ENCODE results near the gene KDM5B.

The KDM5B gene

GRCh38 chr1:202788800-202789199 is 19.4 kb downstream of the KDM5B start:
- H3K4me3 ChIP-seq (ENCODE audit: low read length) = no peak overlapping the region
- TF ChIP-seq CTCF (conservative IDR thresholded peaks at IDR 0.05; ENCODE audit: low read depth, low read length) = no peak
- no peak for DNase-seq (ENCODE audit: low read depth)

GRCh38 chr1:202786804-202787203 is 21.4 kb downstream of the KDM5B start:
- no peak overlapping the region for H3K4me3 ChIP-seq (ENCODE audit: low read length)
- no peak for TF ChIP-seq CTCF (conservative IDR thresholded peaks at IDR 0.05; ENCODE audit: low read depth, low read length)
- no peak for DNase-seq (ENCODE audit: low read depth)

GRCh38 chr1:202781180-202781579 is 27.0 kb downstream of the KDM5B start:
- H3K4me3 ChIP-seq (ENCODE audit: low read length) = no peak overlapping the region
- no peak for DNase-seq (ENCODE audit: low read depth)
- TF ChIP-seq CTCF (conservative IDR thresholded peaks at IDR 0.05; ENCODE audit: low read depth, low read length) = no peak

GRCh38 chr1:202770135-202770534 is 38.1 kb downstream of the KDM5B start:
- DNase-seq (ENCODE audit: low read depth) = no peak

GRCh38 chr1:202765721-202766120 is 42.5 kb downstream of the KDM5B start:
- no peak overlapping the region for H3K4me3 ChIP-seq (ENCODE audit: low read length)
- DNase-seq (ENCODE audit: low read depth) = no peak
- TF ChIP-seq CTCF (conservative IDR thresholded peaks at IDR 0.05; ENCODE audit: low read depth, low read length) = no peak

More at GRCh38 chr1:202770135-202770534, 38.1 kb downstream of the KDM5B start:
- no peak overlapping the region for H3K4me3 ChIP-seq (ENCODE audit: low read length)
- TF ChIP-seq CTCF (conservative IDR thresholded peaks at IDR 0.05; ENCODE audit: low read depth, low read length) = no peak

- no peak for DNase-seq (ENCODE audit: low read depth)
- H3K4me3 ChIP-seq (ENCODE audit: low read length) = no peak overlapping the region
- no peak for TF ChIP-seq CTCF (conservative IDR thresholded peaks at IDR 0.05; ENCODE audit: low read depth, low read length)
Measured at GRCh38 chr1:202762019-202762418, 46.2 kb downstream of the KDM5B start.

- TF ChIP-seq CTCF (conservative IDR thresholded peaks at IDR 0.05; ENCODE audit: low read depth, low read length) = no peak
- no peak for DNase-seq (ENCODE audit: low read depth)
- no peak overlapping the region for H3K4me3 ChIP-seq (ENCODE audit: low read length)
Measured at GRCh38 chr1:202760589-202760988, 47.6 kb downstream of the KDM5B start.

Measured in retinal pigment epithelial cell (primary cell).